ENCODE results near the gene ORC6. TPM values are rescaled to one million over a fixed set of nuclear protein-coding genes. Genes with fewer than 3 reads are reported as not detected.

The ORC6 gene
- total and polyA plus RNA-seq, 4 donors = 1.4 to 5.6 (median 3.8) TPM

- no peak for DNase-seq
- no peak overlapping the region for H3K4me3 ChIP-seq
- TF ChIP-seq CTCF (IDR thresholded peaks at IDR 0.05; ENCODE audit: control extremely low read depth, extremely low read depth) = no peak
- no peak for ATAC-seq (ENCODE audit: insufficient read depth, low FRiP score)
- H3K36me3 ChIP-seq (ENCODE audit: control insufficient read depth in 4 of 4, insufficient read depth in 4 of 4, low read length in 4 of 4) = peaks cover 0 to 4% (median 1%) of the 10 kb centered on the region in 4 donors
- H3K9me3 ChIP-seq (ENCODE audit: control insufficient read depth in 4 of 4, insufficient read depth in 3 of 4, low read length in 3 of 4) = no peaks in the 10 kb centered on the region
- no peaks in the 10 kb centered on the region for H3K27me3 ChIP-seq (ENCODE audit: control insufficient read depth in 3 of 3, insufficient read depth in 3 of 3, low read length in 2 of 3)
- H3K27ac ChIP-seq (ENCODE audit: low read depth in 1 of 2, low read length in 1 of 2) = peak overlapping the region in 1 of 2 donors; percentile 59
- 92 to 98% methylated on average over 5 of the region's 5 CpGs for WGBS, 2 donors
- H3K9ac ChIP-seq (ENCODE audit: insufficient read depth in 1 of 2, low read length in 2 of 2) = no peak overlapping the region
- peaks cover 0 to 8% (median 3%) of the 10 kb centered on the region in 5 donors for H3K4me1 ChIP-seq (ENCODE audit: control insufficient read depth in 5 of 5, insufficient read depth in 5 of 5, low read length in 5 of 5)
These were observed 6.5 kb downstream of the ORC6 start for GRCh38 chr16:46695937-46696336.

DNA sequence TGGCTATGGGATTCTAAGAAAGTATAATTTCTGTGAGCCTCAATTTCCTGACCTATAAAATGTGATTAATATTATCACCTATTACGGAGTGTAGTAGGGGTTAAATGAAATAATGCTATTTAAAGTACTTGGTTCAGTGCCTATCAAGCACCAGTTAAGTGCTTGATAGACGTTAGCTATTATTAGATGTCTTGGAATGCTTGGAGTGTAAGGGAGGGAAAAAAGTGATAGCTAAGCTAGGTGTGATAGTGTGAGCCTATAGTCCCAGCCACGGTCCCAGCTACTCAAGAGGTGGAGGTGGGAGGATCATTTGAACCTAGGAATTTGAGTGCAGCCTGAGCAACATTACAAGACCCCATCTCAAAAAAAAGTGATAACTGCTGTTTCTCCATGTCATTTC lies 7.5 kb downstream of the ORC6 start:
- DNase-seq = no peak
- no peak overlapping the region for H3K4me3 ChIP-seq
- no peaks in the 10 kb centered on the region for H3K9me3 ChIP-seq (ENCODE audit: control insufficient read depth in 4 of 4, insufficient read depth in 3 of 4, low read length in 3 of 4)
- no peaks in the 10 kb centered on the region for H3K4me1 ChIP-seq (ENCODE audit: control insufficient read depth in 5 of 5, insufficient read depth in 5 of 5, low read length in 5 of 5)
- H3K27me3 ChIP-seq (ENCODE audit: control insufficient read depth in 3 of 3, insufficient read depth in 3 of 3, low read length in 2 of 3) = no peaks in the 10 kb centered on the region
- ATAC-seq (ENCODE audit: insufficient read depth, low FRiP score) = no peak
- no peak for TF ChIP-seq CTCF (IDR thresholded peaks at IDR 0.05; ENCODE audit: control extremely low read depth, extremely low read depth)
- H3K27ac ChIP-seq (ENCODE audit: low read depth in 1 of 2, low read length in 1 of 2) = peak overlapping the region in 1 of 2 donors; percentile 3
- peaks cover 0 to 4% (median 3%) of the 10 kb centered on the region in 4 donors for H3K36me3 ChIP-seq (ENCODE audit: control insufficient read depth in 4 of 4, insufficient read depth in 4 of 4, low read length in 4 of 4)
- no peak overlapping the region for H3K9ac ChIP-seq (ENCODE audit: insufficient read depth in 1 of 2, low read length in 2 of 2)
- 66 to 86% methylated on average over 3 of the region's 3 CpGs for WGBS, 2 donors

DNA sequence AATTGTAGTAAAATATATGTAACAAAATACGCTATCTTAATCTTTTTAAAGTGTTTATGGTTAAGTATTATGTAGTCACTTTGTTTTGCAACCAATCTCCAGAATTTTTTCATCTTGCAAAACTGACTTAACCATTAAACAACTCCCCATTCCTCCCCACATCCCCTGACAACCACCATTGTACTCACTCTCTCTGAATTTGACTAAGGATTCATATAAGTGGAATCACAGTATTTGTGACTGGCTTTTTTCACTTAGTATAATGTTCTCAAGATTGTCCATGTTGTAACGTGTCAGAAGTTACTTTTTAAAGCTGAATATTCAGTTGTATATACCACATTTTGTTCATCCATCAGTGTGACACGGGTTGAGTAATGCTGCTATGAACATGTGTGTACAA lies 10.6 kb downstream of the ORC6 start:
- 93 to 94% methylated on average over 3 of the region's 3 CpGs for WGBS, 2 donors
- Histone ChIP-seq H3K9me3 (ENCODE audit: control insufficient read depth in 4 of 4, insufficient read depth in 3 of 4, low read length in 3 of 4) (no peaks in the 10 kb centered on the region), H3K27me3 (ENCODE audit: control insufficient read depth in 3 of 3, insufficient read depth in 3 of 3, low read length in 2 of 3) (no peaks in the 10 kb centered on the region), H3K4me1 (ENCODE audit: control insufficient read depth in 5 of 5, insufficient read depth in 5 of 5, low read length in 5 of 5) (no peaks in the 10 kb centered on the region), H3K4me3 (no peak overlapping the region), H3K27ac (ENCODE audit: low read depth in 1 of 2, low read length in 1 of 2) (no peak overlapping the region), H3K9ac (ENCODE audit: insufficient read depth in 1 of 2, low read length in 2 of 2) (no peak overlapping the region), H3K36me3 (ENCODE audit: control insufficient read depth in 4 of 4, insufficient read depth in 4 of 4, low read length in 4 of 4) (peaks cover 0 to 7% (median 0%) of the 10 kb centered on the region in 4 donors)
- TF ChIP-seq CTCF (IDR thresholded peaks at IDR 0.05; ENCODE audit: control extremely low read depth, extremely low read depth) = no peak
- ATAC-seq (ENCODE audit: insufficient read depth, low FRiP score) = no peak
- no peak for DNase-seq

DNA sequence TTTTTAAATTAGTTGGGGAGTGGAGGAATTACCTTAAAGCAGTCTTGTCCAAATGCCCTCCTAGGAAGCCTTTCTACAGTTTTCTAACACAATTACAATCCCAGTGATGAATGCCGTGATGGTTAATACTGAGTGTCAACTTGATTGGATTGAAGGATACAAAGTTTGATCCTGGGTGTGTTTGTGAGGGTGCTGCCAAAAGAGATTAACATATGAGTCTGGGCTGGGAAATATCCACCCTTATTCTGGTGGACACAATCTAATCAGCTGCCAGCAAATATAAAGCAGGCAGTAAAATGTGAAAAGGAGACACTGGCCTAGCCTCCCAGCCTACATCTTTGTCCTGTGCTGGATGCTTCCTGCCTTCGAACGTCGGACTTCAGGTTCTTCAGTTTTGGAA lies 12.2 kb downstream of the ORC6 start:
- Histone ChIP-seq H3K4me3 (no peak overlapping the region), H3K27ac (ENCODE audit: low read depth in 1 of 2, low read length in 1 of 2) (no peak overlapping the region), H3K9me3 (ENCODE audit: control insufficient read depth in 4 of 4, insufficient read depth in 3 of 4, low read length in 3 of 4) (no peaks in the 10 kb centered on the region), H3K4me1 (ENCODE audit: control insufficient read depth in 5 of 5, insufficient read depth in 5 of 5, low read length in 5 of 5) (no peaks in the 10 kb centered on the region), H3K36me3 (ENCODE audit: control insufficient read depth in 4 of 4, insufficient read depth in 4 of 4, low read length in 4 of 4) (peaks cover 0 to 9% (median 0%) of the 10 kb centered on the region in 4 donors), H3K27me3 (ENCODE audit: control insufficient read depth in 3 of 3, insufficient read depth in 3 of 3, low read length in 2 of 3) (no peaks in the 10 kb centered on the region), H3K9ac (ENCODE audit: insufficient read depth in 1 of 2, low read length in 2 of 2) (no peak overlapping the region)
- ATAC-seq (ENCODE audit: insufficient read depth, low FRiP score) (no peak), DNase-seq (no peak)
- 92 to 94% methylated on average over 4 of the region's 4 CpGs for WGBS, 2 donors
- TF ChIP-seq CTCF (IDR thresholded peaks at IDR 0.05; ENCODE audit: control extremely low read depth, extremely low read depth) = no peak

Data from lung (tissue), 12 donors.